ENCODE results near the gene TUT4. TPM values are rescaled to one million over a fixed set of nuclear protein-coding genes. Genes with fewer than 3 reads are reported as not detected.

TUT4 gene
- total RNA-seq, 1 donor from 2014 or later, result 159 TPM

- DNase-seq, result no peak
Measured at GRCh38 chr1:52569449-52570210, 16.7 kb upstream of the TUT4 start.

- DNase-seq, result no peak
Measured at GRCh38 chr1:52567943-52568342, 15.1 kb upstream of the TUT4 start.

- DNase-seq, result no peak
Measured at GRCh38 chr1:52562766-52563165, 9.9 kb upstream of the TUT4 start.

GRCh38 chr1:52559875-52560274, 7.0 kb upstream of the TUT4 start:
- no peak for DNase-seq

GRCh38 chr1:52558941-52559340, 6.0 kb upstream of the TUT4 start:
- no peak for DNase-seq

- DNase-seq, result no peak
Measured at GRCh38 chr1:52556641-52557360, 3.9 kb upstream of the TUT4 start.

- no peak for DNase-seq
Measured at GRCh38 chr1:52554756-52555155, 1.9 kb upstream of the TUT4 start.

GRCh38 chr1:52554267-52554640, 1.4 kb upstream of the TUT4 start:
- DNase-seq, result no peak

GRCh38 chr1:52553362-52554266, 722 bp upstream of the TUT4 start:
- DNase-seq, result peak; percentile 61

- no peak for DNase-seq
Measured at GRCh38 chr1:52552236-52552504, 722 bp downstream of the TUT4 start.

- DNase-seq, result peak; percentile 8
Measured at GRCh38 chr1:52551507-52552235, 1.2 kb downstream of the TUT4 start.

- no peak for DNase-seq
Measured at GRCh38 chr1:52550447-52550846, 2.4 kb downstream of the TUT4 start.

GRCh38 chr1:52549267-52549666, 3.6 kb downstream of the TUT4 start:
- DNase-seq, result no peak

GRCh38 chr1:52546852-52547251, 6.0 kb downstream of the TUT4 start:
- DNase-seq, result no peak

GRCh38 chr1:52544665-52545525, 8.0 kb downstream of the TUT4 start:
- DNase-seq, result no peak

- no peak for DNase-seq
Measured at GRCh38 chr1:52542085-52542688, 10.7 kb downstream of the TUT4 start.

GRCh38 chr1:52534928-52535764, 17.7 kb downstream of the TUT4 start:
- no peak for DNase-seq

GRCh38 chr1:52533713-52534112, 19.2 kb downstream of the TUT4 start:
- no peak for DNase-seq

GRCh38 chr1:52532731-52533327, 20.1 kb downstream of the TUT4 start:
- DNase-seq, result no peak

GRCh38 chr1:52532247-52532646, 20.6 kb downstream of the TUT4 start:
- no peak for DNase-seq

All from occipital lobe (tissue), 2 donors.